HCT116 (cell line): ENCODE results near the gene TEKT5.

Experiments
- CTCF ChIP-seq, 3 experiments: fragments of 200-600 bp in 1 of 3; sonication (generic) in 1 of 3; IDR thresholded peaks in 2 of 3; conservative IDR thresholded peaks in 1 of 3; 2 replicates each; pipeline ENCODE4 v1.5.1; 2012 to 2017; ENCODE audit warnings: low read depth in 2 of 3, low read length in 2 of 3, antibody characterized with exemption in 1 of 3, borderline replicate concordance in 1 of 3, control low read depth in 1 of 3, mild to moderate bottlenecking in 1 of 3, mixed read lengths in 1 of 3, mixed run types in 1 of 3, moderate library complexity in 1 of 3; ENCODE audit not compliant: insufficient read depth in 1 of 3
- JUND ChIP-seq: IDR thresholded peaks from 2 replicates; pipeline ENCODE4 v1.6.1; 2012
- POLR2A ChIP-seq: IDR thresholded peaks from 2 replicates; pipeline ENCODE4 v1.7.0; 2011; ENCODE audit warnings: borderline replicate concordance; ENCODE audit not compliant: insufficient read depth, insufficient read length; ENCODE audit errors: extremely low read depth
- POLR2AphosphoS5 ChIP-seq: IDR thresholded peaks from 2 replicates; pipeline ENCODE4 v1.6.1; 2011; ENCODE audit warnings: mild to moderate bottlenecking, low read depth, low read length, moderate library complexity
- RAD21 ChIP-seq: IDR thresholded peaks from 2 replicates; pipeline ENCODE4 v1.6.1; 2012; ENCODE audit warnings: low read depth, mild to moderate bottlenecking
- TCF7L2 ChIP-seq: IDR thresholded peaks from 2 replicates; pipeline ENCODE4 v1.7.0; 2011; ENCODE audit warnings: borderline replicate concordance, inconsistent platforms; ENCODE audit not compliant: insufficient read depth, insufficient read length; ENCODE audit errors: extremely low read depth
- ZNF274 ChIP-seq: fragments of 200-500 bp; sonication (Bioruptor generic); IDR thresholded peaks from 2 replicates; pipeline ENCODE4 v1.6.1; 2014; ENCODE audit warnings: mild to moderate bottlenecking, low read depth, low read length, inconsistent platforms
- TF ChIP-seq, protein P1 (sequence below): IDR thresholded peaks from 2 replicates; pipeline ENCODE4 v1.6.1; 2012
- TF ChIP-seq, protein P2 (sequence below): IDR thresholded peaks from 2 replicates; pipeline ENCODE4 v1.6.1; 2011; ENCODE audit warnings: mild to moderate bottlenecking, low read length, moderate library complexity; ENCODE audit not compliant: insufficient replicate concordance; ENCODE audit errors: extremely low read depth

DNA sequence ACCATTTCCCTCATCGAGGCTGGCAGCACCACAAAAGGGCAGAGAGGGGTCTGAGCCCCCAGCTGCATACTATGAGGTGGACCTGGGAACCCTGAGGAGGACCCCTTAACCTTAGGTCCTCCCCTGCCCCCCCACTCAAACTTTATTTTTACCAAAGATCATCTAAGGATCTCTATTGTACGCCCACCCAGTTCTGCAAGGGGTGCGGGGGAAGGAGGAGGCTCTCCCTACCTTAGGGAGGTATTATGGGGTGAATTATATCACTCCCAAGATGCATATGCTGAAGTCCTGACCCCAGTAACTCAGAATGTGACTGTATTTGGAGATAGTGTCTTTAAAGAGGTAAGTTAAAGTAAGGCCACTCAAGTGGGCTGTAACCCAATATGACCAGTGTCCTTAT, 87.6 kb downstream of the TEKT5 start:
- no peak for TF ChIP-seq CTCF (IDR thresholded peaks at IDR 0.05 in 2 of 3, conservative IDR thresholded peaks at IDR 0.05 in 1 of 3; ENCODE audit: borderline replicate concordance in 1 of 3, insufficient read depth in 1 of 3, low read depth in 2 of 3, low read length in 2 of 3)
- TF ChIP-seq RAD21: no peak
- TF ChIP-seq, protein P1, sequence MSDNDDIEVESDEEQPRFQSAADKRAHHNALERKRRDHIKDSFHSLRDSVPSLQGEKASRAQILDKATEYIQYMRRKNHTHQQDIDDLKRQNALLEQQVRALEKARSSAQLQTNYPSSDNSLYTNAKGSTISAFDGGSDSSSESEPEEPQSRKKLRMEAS: no peak
- TF ChIP-seq, protein P2, sequence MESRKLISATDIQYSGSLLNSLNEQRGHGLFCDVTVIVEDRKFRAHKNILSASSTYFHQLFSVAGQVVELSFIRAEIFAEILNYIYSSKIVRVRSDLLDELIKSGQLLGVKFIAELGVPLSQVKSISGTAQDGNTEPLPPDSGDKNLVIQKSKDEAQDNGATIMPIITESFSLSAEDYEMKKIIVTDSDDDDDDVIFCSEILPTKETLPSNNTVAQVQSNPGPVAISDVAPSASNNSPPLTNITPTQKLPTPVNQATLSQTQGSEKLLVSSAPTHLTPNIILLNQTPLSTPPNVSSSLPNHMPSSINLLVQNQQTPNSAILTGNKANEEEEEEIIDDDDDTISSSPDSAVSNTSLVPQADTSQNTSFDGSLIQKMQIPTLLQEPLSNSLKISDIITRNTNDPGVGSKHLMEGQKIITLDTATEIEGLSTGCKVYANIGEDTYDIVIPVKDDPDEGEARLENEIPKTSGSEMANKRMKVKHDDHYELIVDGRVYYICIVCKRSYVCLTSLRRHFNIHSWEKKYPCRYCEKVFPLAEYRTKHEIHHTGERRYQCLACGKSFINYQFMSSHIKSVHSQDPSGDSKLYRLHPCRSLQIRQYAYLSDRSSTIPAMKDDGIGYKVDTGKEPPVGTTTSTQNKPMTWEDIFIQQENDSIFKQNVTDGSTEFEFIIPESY: no peak
- TF ChIP-seq ZNF274: no peak
- no peak for TF ChIP-seq POLR2A
- TF ChIP-seq TCF7L2: no peak
- no peak for TF ChIP-seq JUND
- TF ChIP-seq POLR2AphosphoS5: no peak
